Activated T-helper 1 cell treated with Interleukin-2 at 50 U/mL for 16 hours (primary cell): Measurements from ENCODE around the gene HMBS.
"Not testable (repeated sequence)": the region's sequence is repeated elsewhere in the genome, so short reads cannot be mapped to it uniquely, and the experiment has no call there.

ENCODE experiments used
- DNase-seq: peaks from one replicate; pipeline ENCODE4 v3.0.0-alpha.2; 2020; ENCODE audit warnings: low read depth

HMBS gene

DNA sequence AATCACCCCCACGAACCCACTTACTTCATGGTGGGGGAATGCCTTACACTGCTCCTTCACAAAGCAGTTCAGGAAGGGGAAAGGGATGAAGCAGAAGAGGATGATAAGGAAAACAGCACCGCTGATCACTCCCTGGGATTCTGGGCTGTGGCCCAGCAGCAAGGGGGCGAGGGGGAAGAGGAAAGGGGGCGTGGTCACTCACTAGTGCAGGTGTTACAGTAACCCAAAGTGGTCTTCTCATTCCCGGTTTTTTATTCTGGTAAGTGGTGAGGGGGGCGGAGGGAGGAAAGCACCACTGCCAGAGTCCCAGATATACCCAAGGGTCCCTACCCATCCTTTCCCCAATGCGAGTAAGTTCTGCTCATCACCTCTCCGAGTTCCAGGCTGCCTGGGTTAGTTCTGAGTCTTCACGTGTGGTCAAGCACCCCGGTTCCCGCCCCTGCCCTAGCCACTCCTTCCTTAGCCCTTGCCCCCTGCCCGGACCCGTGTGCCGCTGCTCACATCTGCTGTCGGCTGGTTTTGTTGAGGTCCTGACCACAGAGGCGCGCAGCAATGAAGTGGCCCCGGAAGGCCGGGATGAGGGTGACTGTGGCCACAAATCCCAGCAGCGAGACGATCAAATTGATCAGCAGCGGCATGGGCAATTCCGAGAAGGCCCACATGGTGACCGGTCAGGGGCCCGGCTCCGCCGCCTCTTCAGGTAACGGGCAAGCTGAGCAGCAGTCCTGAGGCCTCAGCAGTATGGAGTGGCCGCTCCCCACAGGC is 16.5 kb downstream of the HMBS start:
- DNase-seq: no peak

DNA sequence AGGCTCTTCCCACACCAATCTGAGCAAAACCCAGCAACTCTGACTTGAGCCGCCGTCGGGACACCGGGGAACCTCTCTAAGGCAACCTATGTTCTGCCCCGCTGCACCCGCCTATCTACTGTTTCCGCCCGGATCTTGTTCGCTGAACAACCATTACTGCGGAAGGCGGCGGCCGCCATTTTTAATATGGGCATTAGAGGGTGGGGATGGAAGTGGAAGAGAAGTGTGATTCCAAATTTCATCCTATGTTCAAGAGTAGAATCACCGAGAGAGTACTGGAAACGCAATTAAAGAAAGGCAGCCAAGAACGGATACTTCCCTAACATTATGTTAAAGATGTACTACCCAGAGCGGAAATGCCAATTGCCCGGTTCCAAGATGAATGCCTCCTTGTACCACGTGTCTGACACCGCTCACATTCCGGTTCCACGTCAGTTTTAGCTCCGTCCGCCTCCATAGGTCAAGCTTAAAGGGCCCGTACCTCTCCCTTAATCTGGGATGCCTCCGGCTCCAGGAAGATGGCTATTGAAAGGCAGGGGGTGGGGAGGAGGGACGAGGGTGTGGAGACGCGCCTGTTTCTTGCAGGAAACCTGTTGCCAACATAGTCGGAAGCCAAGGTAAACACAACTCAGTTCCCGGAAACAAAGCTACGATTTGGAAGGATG is 17.2 kb downstream of the HMBS start, which contains the start of gene DPAGT1:
DPAGT1 (minus strand) TSS at position 95 of the 665 bp plus-strand sequence. CDS start 198 bp downstream, outside the sequence.
- peak; percentile 71 for DNase-seq

DNA sequence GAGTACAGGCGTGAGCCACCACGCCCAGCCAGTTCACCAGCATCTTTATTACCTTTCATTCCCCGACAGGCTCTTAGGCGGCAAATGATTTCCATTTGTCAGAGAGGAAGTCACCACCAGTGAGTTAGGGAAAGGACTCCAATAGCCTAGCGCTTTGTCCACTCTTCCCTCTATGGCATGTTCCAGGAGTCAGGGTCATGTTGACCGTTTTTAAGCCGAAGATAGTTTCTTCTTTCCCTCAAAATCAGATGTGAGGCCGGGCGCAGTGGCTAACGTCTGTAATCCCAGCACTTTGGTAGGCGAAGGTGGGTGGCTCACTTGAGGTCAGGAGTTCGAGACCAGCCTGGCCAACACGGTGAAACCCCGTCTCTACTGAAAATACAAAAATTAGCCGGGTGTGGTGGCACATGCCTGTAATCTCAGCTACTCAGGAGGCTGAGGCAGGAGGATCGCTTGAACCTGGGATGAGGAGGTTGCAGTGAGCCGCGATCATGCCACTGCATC is 18.5 kb downstream of the HMBS start:
- not testable (repeated sequence) for DNase-seq

DNA sequence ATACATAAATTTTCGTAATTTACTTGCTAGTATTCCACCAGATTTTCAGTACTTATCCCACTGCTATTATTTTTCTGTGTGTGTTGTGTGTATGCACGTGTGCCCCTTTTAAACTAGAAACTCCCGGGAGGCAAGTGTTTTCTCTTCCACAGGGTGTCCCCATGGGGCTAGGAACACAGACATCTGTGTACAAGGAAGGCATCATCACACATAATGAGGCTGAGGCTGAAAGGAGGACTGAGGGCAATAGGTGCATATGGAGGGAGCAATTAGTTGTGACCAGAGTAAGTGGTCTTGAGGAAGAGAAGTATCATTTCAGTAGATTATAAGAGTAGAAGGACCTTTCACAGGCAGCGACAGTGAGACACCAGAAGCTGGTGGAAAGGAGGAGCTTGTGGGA is 19.1 kb downstream of the HMBS start:
- no peak for DNase-seq

DNA sequence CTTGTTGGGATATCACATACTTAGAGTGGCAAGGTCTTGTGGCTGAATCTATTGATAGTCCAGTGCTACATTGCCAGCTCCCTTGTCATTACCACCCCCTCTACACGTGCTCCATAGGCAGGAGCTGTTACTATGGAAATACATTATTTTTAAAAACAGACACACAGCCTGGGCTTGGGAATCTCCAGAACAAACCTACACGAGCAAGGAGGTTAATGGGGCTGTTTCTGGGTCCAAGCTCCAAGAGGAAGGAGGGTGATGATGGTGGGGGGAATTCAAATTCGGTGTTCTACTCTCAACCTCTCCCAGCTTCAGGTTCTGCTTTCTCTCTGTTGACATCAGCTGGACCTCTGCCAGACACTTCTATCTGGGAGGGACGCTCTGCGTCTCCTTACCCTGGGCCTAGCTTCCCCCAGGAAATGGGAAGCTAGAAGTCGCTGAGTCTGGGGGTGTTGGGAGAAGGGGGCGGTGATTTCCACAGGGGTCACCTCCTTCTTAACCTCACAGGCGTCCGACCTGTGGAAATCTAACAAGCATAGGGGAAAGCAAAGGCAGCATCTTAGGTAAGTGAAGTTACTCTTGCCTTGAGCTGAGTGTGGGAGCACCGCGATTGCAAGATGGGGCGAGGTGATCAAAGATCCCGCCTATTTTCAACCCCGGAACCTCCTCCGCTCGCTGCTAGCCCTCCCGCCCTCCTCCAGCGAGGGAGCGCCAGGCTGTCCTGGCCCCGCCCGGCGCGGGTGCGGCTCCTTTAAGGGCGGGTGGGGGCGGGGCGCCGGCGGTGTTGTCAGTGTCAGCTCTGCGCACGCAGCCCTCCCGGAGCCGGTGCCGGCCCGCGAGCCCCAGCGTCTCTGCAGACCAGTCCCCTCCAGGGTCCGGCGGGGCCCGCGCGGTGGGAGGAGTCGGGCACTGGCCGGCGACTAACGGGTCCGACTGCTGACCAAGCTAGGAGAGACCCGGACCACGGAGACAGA is 22.2 kb downstream of the HMBS start, which contains the start of gene C2CD2L:
C2CD2L (plus strand) TSS at position 781 of the 974 bp plus-strand sequence. CDS start 398 bp downstream, outside the sequence.
- peak; percentile 82 for DNase-seq

DNA sequence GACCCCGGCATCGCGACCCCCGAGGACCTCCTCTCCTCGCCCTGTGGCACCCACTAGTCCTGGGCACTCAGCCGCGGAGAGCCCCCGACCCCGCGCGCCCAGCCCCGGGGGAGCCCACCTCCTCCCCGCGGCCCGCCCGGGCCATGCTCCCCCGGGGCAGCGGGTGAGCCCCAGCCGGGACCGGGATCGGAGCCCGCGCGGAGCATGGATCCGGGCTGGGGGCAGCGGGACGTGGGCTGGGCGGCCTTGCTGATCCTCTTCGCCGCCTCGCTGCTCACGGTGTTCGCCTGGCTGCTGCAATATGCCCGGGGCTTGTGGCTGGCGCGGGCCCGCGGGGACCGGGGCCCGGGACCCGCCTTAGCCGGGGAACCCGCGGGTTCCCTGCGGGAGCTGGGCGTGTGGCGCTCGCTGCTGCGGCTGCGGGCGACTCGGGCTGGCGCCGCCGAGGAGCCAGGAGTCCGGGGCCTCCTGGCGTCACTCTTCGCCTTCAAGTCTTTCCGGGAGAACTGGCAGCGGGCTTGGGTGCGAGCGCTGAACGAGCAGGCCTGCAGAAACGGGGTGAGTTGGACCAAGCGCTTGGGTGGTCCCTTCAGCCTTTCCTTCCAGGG is 23.0 kb downstream of the HMBS start:
- no peak for DNase-seq

DNA sequence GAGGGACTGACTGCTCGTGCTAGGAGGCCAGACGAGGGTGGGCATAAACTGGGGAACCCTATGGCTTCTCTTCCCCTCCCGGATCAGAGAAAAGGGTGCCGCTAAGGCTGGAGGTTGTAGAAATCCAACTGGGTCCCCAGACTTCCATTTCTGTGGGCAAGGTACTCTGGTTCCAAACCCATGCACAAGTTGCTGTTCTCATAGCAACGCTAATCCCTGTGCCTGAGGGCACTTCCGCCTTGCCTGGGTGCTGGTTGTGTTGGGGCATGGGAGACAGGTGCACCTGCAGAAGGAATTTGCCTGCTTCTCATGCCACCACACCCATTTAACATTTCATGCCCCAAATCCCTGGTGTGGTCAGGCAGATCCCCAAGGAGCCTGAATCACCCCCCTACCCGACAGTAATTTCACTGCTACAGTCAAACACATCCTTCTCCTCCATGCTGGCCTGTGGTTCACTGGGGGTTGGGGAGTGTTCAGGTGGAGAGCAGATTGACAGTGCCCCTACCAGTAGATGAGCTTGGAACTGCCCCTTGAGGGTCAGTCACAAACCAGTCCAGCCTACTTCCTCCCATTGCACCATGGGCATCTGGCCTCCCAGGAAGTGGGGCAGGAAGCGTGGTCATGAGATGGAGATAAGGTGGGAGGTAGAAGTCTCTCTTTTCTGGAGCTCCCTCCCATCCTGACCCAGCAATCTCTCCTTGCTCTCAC is 23.6 kb downstream of the HMBS start:
- no peak for DNase-seq

DNA sequence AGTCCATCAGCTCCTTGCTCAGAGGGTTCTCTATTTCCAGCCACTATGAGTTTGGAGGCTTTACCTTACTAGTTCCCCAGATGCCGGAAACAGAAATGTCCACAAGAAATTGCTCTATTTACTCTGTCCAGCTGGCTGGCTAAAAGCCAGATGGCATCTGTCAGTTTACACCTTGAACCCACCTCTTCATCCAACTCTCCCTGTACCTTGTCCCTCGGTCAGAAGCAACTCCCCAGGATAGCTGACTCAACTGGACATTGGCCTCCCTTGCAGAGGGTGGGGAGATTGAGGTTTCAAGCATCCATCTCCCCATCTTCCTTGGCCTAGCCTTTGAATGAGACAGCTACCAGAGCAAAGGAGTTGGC is 24.2 kb downstream of the HMBS start:
- DNase-seq: no peak

DNA sequence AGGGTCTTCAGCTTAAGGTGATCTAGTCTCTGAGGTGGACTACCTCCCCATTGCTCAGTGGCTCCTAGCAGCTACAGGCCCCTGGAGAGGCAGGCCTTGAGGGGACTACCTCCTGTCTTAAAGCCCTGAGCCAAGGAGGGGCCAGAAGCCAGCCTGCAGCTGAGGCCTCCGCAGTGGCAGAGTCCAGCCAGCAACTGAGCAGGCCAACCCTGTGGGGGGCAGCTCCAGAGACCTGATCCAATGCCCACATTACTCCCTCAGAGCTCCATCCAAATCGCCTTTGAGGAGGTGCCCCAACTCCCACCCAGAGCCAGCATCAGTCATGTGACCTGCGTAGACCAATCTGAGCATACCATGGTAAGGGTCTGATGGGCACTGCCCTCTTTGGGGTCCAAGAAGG is 25.2 kb downstream of the HMBS start:
- no peak for DNase-seq

DNA sequence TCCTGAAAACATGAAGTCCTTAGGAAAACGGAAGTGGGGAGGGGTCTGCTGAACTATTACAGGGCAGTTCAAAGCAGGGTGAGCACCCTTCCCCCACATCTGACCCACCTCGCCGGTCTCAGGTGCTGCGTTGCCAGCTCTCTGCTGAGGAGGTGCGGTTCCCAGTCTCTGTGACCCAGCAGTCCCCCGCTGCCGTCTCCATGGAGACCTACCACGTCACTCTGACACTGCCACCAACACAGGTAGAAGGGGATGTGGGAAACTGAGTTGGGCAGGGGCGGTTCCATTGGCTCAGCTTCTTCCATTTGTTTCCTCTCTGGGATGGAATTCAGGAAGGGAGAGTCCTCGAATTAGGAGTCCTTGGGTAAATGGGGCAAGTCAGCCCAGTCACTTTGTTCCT is 25.8 kb downstream of the HMBS start:
- no peak for DNase-seq

DNA sequence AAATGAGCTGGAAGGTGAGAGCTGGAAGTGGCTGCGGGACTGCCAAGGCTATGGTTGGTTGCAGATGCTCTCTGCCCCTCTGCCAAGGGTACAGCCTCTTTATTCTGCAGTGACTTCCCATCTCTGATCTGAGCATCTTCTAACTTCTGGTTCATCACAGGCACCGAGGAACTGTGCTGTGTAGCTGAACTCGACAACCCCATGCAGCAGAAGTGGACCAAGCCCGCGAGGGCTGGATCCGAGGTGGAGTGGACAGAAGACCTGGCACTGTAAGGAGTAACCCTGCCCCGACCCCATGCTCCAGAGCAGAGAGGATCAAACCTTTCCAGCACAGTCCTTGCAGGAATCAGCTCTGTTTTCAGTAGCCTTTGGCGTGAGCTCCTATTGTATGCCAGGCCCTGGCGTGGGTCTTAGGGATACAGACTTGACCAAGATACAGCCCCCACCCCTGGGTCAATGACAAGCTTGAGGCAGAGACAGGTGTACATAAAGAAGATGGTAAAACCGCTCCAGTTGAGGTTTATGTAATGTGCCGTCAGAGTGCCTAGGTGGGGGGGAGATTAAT is 26.8 kb downstream of the HMBS start:
- DNase-seq: no peak

DNA sequence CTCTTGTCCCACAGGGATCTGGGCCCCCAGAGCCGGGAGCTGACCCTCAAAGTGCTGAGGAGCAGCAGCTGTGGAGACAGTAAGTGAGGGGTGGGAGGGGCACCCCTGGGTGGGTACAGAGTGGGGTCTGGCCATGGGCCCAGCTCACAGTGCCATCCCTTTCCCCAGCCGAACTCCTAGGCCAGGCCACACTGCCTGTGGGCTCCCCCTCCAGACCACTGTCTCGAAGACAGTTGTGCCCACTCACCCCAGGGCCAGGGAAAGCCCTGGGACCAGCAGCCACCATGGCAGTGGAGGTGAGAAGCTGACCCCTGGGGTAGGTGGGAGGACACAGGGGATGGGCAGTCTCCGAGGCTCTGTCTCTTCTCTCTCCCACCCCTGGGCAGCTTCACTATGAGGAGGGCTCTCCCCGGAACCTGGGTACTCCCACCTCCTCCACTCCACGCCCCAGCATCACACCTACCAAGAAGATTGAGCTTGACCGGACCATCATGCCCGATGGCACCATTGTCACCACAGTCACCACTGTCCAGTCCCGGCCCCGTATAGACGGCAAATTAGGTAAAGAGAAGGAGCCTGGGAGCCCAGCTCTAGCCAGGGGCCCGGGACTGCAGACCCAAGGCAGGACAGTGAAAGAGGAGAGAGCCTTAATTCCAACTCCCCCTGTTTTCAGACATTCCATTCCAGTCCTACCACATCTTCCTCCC is 27.8 kb downstream of the HMBS start:
- DNase-seq: no peak

DNA sequence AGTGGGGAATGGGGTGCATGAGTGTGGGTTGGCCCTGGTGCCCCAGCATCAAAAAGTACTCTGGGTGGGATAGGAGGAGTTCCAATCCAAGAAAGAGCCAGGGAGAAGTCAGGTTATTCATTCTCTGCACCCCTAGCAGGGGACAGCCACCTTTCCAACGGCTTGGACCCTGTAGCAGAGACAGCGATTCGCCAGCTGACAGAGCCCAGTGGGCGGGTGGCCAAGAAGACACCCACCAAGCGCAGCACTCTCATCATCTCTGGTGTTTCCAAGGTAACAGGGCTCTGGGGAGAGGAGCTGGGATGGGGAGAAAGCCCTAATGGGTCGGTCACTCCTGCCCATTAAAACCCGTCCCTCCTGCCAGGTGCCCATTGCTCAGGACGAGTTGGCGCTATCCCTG is 29.0 kb downstream of the HMBS start:
- DNase-seq: no peak

DNA sequence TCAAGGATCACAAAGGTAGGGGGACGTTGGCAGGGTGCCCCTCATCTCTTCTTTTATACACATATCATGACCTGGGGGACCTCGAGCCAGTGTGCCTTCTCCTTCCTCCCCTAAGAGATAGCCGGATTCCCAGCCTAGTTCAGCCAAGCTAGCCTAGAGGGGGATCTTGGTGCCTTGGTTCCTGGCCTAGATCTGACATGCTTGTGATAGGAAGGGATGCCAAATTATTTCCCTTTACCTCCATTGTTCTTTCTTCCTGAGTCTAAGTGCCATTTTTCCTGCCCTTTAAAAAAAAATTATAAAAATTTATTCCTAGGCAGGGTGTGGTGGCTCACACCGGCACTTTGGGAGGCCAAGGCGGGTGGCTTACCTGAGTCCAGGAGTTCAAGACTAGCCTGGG is 29.7 kb downstream of the HMBS start:
- no peak for DNase-seq

DNA sequence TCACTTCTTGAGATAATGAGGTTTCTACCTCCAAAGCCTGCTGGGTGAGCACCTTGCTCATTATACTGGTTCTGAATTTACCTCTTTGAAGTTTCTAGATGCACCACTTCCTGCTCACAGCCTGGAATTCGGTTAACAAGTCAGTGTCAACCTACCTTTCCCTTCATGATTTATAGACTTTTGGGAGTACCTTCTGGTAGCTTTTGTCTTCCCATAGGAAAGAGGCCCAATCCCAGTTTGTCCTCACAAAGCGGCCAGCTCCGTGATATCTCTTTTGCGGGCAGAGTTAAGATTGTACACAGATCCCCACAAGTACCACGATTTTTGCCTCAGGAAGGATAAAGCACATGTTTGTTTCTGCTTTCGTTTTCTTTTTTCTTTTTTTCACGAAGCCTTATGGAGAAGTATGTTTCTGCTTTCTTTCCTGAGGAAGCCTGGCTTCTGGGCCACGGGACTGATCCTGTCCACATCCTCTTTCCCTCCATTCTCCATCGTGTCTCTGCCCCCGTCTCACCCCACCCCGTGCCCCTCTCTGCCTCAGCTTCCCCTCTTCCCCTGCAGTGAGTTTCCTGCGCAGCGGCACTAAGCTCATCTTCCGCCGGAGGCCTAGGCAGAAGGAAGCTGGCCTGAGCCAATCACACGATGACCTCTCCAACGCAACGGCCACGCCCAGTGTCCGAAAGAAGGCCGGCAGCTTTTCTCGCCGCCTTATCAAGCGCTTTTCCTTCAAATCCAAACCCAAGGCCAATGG is 31.0 kb downstream of the HMBS start:
- no peak for DNase-seq

DNA sequence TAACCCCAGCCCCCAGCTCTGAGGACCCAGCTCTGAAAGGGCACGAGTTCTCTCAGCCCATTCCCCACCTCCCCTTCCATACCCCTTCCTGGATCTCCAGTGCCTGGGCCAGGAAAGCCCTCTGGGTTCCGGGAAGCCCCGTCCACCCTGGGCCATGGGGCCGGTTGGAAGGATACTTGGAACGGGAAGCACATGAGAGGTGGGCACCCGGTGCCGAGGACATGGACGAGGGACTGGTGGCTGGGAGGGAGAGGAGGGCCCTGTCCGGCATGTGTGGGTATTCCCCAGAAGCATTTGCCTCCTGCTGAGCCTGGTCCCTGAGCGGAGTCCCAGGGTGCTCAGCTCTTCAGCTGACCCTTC is 31.5 kb downstream of the HMBS start:
- no peak for DNase-seq

DNA sequence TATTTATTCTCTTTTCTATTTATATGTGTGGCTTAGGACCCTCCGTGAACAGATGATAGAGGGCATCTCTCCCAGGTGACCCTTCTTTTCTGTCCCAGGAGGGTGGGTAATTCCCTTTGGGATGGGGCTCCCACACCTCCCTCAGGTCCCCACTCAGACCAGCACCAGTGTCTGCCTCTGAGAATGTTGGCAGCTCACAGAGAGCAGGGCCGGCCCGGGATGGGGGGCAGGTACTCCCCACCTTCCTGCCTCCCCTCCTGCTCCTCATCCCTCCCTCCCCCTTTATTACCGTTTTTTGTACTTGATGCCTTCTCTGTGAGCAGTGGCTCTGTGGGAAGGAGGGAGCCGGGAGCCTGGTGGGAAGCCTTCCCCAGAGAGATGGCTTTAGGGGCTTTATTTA is 31.9 kb downstream of the HMBS start:
- DNase-seq: no peak

DNA sequence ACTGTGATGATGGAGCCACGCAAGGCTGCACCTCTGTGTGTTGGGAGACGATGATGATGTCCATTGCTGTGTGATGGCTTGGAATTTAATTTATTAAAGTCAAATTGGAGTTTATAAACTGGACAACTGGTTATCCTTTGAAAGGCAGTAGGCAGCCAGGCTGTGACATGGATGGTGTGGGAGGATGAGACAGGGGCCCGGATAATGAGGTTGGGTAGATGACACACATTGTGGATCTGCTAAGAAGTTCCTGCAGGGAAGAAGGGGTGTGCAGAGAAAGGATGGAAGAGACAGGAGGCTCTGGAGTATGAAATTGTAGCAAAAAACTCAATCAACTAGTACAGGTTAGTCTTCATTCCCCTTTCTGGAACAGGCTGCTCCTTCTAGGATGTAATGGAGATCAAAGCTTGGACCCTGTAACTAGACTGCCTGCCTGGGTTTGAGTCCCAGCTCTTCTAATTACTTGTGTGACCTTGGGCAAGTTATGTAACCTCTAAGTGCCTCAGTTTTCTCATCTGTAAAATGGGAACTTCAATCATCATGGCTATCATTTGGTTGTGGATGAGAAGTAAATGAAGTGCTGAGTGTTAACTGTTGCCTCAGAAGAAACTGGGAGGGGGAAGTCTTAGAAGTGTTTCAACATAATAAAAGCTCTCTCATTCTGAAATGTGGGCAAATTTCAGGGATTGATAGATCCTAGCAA is 32.5 kb downstream of the HMBS start:
- no peak for DNase-seq

DNA sequence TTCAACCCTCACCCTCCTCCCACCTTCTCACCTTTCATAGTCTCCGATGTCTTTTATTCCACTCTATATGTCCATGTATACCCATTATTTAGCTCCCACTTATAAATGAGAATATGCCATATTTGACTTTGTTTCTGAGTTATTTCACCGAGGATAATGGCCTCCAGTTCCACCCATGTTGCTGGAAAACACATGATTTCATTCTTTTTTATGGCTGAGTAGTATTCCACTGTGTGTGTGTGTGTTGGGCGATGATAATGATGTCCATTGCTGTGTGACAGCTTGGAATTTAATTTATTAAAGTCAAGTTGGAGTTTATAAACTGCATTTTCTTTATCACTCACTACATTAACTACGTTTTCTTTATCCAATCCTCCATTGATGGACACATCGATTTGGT is 33.5 kb downstream of the HMBS start:
- DNase-seq: no peak
